OCI-LY3 (cell line): ENCODE results near the gene KRTAP12-3.

Source experiments
- H2AFZ ChIP-seq: fragments of 200-600, 300-600 bp; shearing (Covaris generic); 2 replicates; pipeline ENCODE4 v1.6.0; 2014; ENCODE audit warnings: antibody characterized with exemption, low read depth, low read length
- H3K27ac ChIP-seq: fragments of 200-600, 300-600 bp; sonication (generic); 2 replicates; pipeline ENCODE4 v1.5.1; 2014; ENCODE audit warnings: mild to moderate bottlenecking, low read length, moderate library complexity, mixed read lengths
- H3K27me3 ChIP-seq: fragments of 200-600, 300-600 bp; sonication (generic); 2 replicates; pipeline ENCODE4 v1.6.1; 2014; ENCODE audit warnings: low read depth, low read length, mixed read lengths
- H3K36me3 ChIP-seq: fragments of 200-600, 300-600 bp; sonication (generic); replicated peaks from 2 replicates; pipeline ENCODE3; 2014; ENCODE audit warnings: low read depth, low read length, mixed read lengths
- H3K4me1 ChIP-seq: fragments of 300-600, 200-600 bp; sonication (generic); 2 replicates; pipeline ENCODE4 v1.6.1; 2014; ENCODE audit warnings: low read length, mixed read lengths
- H3K4me2 ChIP-seq: fragments of 200-600, 300-600 bp; sonication (generic); 2 replicates; pipeline ENCODE4 v1.6.1; 2014; ENCODE audit warnings: low read length, mixed read lengths
- H3K4me3 ChIP-seq: fragments of 300-600, 200-600 bp; sonication (generic); 2 replicates; pipeline ENCODE4 v1.5.1; 2014; ENCODE audit warnings: antibody characterized with exemption, mild to moderate bottlenecking, low read length, moderate library complexity
- H3K79me2 ChIP-seq: fragments of 300-600, 200-600 bp; shearing (Covaris generic); 2 replicates; pipeline ENCODE4 v1.6.1; 2014; ENCODE audit warnings: mild to moderate bottlenecking, low read length, mixed read lengths
- H3K9ac ChIP-seq: fragments of 300-600, 200-600 bp; shearing (Covaris generic); 2 replicates; pipeline ENCODE4 v1.6.0; 2014; ENCODE audit warnings: mild to moderate bottlenecking, low read length, moderate library complexity
- H3K9me3 ChIP-seq: fragments of 200-600, 300-600 bp; shearing (Covaris generic); 2 replicates; pipeline ENCODE4 v1.6.1; 2014; ENCODE audit warnings: low read length, mixed read lengths; ENCODE audit not compliant: insufficient read depth
- H4K20me1 ChIP-seq: fragments of 200-600, 300-600 bp; sonication (generic); 2 replicates; pipeline ENCODE4 v1.6.1; 2016; ENCODE audit warnings: low read length, mixed read lengths; ENCODE audit not compliant: insufficient read depth
- CTCF ChIP-seq: fragments of 200-600, 300-600 bp; sonication (generic); IDR thresholded peaks from 2 replicates; pipeline ENCODE4 v1.5.1; 2014; ENCODE audit warnings: antibody characterized with exemption, low read length, low read depth
- EZH2phosphoT487 ChIP-seq: fragments of 200-600 bp; shearing (Covaris generic); IDR thresholded peaks from 2 replicates; pipeline ENCODE4 v1.6.1; 2018; ENCODE audit warnings: antibody characterized with exemption, mixed run types, low read depth

The KRTAP12-3 gene

GRCh38 chr21:44628707-44629391 lies 28.9 kb upstream of the KRTAP12-3 start:
- Histone ChIP-seq H2AFZ (no peak overlapping the region), H3K4me2 (no peak overlapping the region), H3K27me3 (no peaks in the 10 kb centered on the region), H3K79me2 (no peaks in the 10 kb centered on the region), H3K36me3 (no peaks in the 10 kb centered on the region), H3K9ac (no peak overlapping the region), H3K4me3 (no peak overlapping the region), H3K4me1 (no peaks in the 10 kb centered on the region), H3K9me3 (0 out of 2 replicates have a peak, but pooled peaks cover 6% of the 10 kb centered on the region), H3K27ac (no peak overlapping the region), H4K20me1 (no peaks in the 10 kb centered on the region)
- TF ChIP-seq EZH2phosphoT487 (no peak), CTCF (no peak)

GRCh38 chr21:44630440-44630839 lies 27.3 kb upstream of the KRTAP12-3 start:
- Histone ChIP-seq H4K20me1 (no peaks in the 10 kb centered on the region), H3K36me3 (no peaks in the 10 kb centered on the region), H3K27ac (no peak overlapping the region), H3K4me1 (no peaks in the 10 kb centered on the region), H3K27me3 (no peaks in the 10 kb centered on the region; the same call in 1 of the 2 replicates), H3K4me2 (no peak overlapping the region), H3K4me3 (no peak overlapping the region), H3K9me3 (0 out of 2 replicates have a peak, but pooled peaks cover 6% of the 10 kb centered on the region), H2AFZ (no peak overlapping the region), H3K9ac (no peak overlapping the region), H3K79me2 (no peaks in the 10 kb centered on the region)
- no peak for TF ChIP-seq CTCF
- no peak for TF ChIP-seq EZH2phosphoT487

GRCh38 chr21:44632067-44632466 lies 25.7 kb upstream of the KRTAP12-3 start:
- H3K27ac ChIP-seq = no peak overlapping the region

More at GRCh38 chr21:44632067-44632466, 25.7 kb upstream of the KRTAP12-3 start:
- no peak overlapping the region for H2AFZ ChIP-seq
- H3K79me2 ChIP-seq = no peaks in the 10 kb centered on the region
- H3K36me3 ChIP-seq = no peaks in the 10 kb centered on the region
- 0 out of 2 replicates have a peak, but pooled peaks cover 6% of the 10 kb centered on the region for H3K9me3 ChIP-seq
- no peak overlapping the region for H3K4me3 ChIP-seq
- no peak overlapping the region for H3K4me2 ChIP-seq
- H3K27me3 ChIP-seq = no peaks in the 10 kb centered on the region; the same call in 1 of the 2 replicates
- H3K9ac ChIP-seq = no peak overlapping the region
- no peaks in the 10 kb centered on the region for H4K20me1 ChIP-seq
- H3K4me1 ChIP-seq = no peaks in the 10 kb centered on the region
- no peak for TF ChIP-seq EZH2phosphoT487
- TF ChIP-seq CTCF = no peak
